ENCODE results near the gene MEIS1.

DNA sequence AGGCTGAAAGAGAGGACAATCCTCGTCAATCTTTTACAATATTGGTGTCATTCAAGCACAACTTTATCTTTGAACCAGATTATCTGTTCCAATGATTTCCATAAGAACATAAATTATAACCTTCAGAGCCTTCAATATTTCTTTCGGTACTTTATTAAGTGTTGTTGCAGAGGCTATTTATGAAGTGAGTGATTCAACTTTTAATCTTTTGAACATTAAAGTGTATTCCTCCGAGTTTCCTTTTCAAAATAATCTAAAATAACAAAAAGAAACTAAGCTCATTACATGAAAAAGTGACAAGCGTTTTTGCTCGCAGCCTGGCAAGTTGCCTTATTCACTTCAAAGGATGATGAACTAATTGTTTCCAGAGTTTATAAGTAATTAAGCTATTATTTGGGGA is 149.0 kb downstream of the MEIS1 start:
- TF ChIP-seq CTCF (IDR thresholded peaks at IDR 0.05): no peak
- no peak for TF ChIP-seq POLR2AphosphoS5 (IDR thresholded peaks at IDR 0.05)
- TF ChIP-seq POLR2A (IDR thresholded peaks at IDR 0.05): no peak
